OCI-LY7 (cell line): ENCODE results near the gene RNF25.

ENCODE experiments used
- CTCF ChIP-seq: fragments of 200-600 bp; sonication (generic); conservative IDR thresholded peaks from 2 replicates; pipeline ENCODE4 v1.5.1; 2014; ENCODE audit warnings: mild to moderate bottlenecking, antibody characterized with exemption, low read length, moderate library complexity, mixed read lengths
- EZH2phosphoT487 ChIP-seq: fragments of 200-600 bp; sonication (generic); IDR thresholded peaks from 2 replicates; pipeline ENCODE4 v1.6.1; 2018; ENCODE audit warnings: low read depth, borderline replicate concordance, mild to moderate bottlenecking, mixed run types, antibody characterized with exemption, low read length, moderate library complexity, mixed read lengths

- no peak for TF ChIP-seq CTCF
- TF ChIP-seq EZH2phosphoT487, result no peak
These were observed 49.0 kb downstream of the RNF25 start for GRCh38 chr2:218622606-218623365.
